Measurements from ENCODE around the gene ANKRD40CL. TPM values are rescaled to one million over a fixed set of nuclear protein-coding genes. Genes with fewer than 3 reads are reported as not detected.
"Not testable (repeated sequence)": the region's sequence is repeated elsewhere in the genome, so short reads cannot be mapped to it uniquely, and the experiment has no call there.

The ANKRD40CL gene
- total RNA-seq: not detected

- Mint-ChIP-seq H3K9me3 (no peaks in the 10 kb centered on the region), H3K27ac (no peak within 1 kb of the TSS), H3K36me3 (no peaks in the 10 kb centered on the region), H3K4me3 (no peak within 1 kb of the TSS), H3K27me3 (peaks cover 14% of the 10 kb centered on the region), H3K4me1 (ENCODE audit: low read depth) (peaks cover 2% of the 10 kb centered on the region)
- no peak for DNase-seq
- ChIA-PET CTCF (interaction anchor here (0.9 to 1.4 kb wide), 2 partner anchors 12 to 15 kb away, joined by 3 to 4 read pairs; no protein-coding TSS in a partner anchor), POLR2A (no interaction called here)
- intact Hi-C loops (cut with micrococcal nuclease): no loop called here
Measured at GRCh38 chr17:50767446-50767845, at the start of gene ANKRD40CL. TSS of gene ANKRD40CL (minus strand) at chr17:50767518. CDS start at chr17:50766913, 605 bp downstream.

DNA sequence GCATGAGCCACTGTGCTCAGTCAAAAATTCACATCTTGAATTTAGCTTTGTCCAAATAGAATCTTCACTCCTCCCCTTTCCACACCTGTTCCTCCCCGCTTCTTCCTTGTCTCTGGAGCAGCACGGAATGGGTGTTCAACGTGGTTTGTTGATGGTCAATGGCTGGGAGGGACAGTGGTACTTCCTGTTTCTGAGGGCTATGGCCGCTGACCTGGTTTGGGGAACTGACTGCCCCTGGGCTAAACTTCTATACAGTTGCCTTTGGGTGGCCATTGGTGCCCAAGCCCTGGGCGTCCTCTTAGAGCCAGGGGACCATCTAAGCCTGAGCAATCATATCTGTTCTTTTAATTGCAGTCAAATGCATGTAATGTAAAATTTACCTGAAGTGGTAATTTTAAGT is 49.0 kb upstream of the ANKRD40CL start:
- H3K27me3 Mint-ChIP-seq: peaks cover 11% of the 10 kb centered on the region
- intact Hi-C loops (cut with micrococcal nuclease): no loop called here
- peaks cover 2% of the 10 kb centered on the region for H3K4me1 Mint-ChIP-seq (ENCODE audit: low read depth)
- CTCF ChIA-PET: interaction anchor here (0.7 to 3.2 kb wide), 17 partner anchors 10 to 159 kb away, joined by 3 to 11 read pairs (median 4); partner anchors contain the start of gene WFIKKN2
- H3K36me3 Mint-ChIP-seq: no peaks in the 10 kb centered on the region
- no peak overlapping the region for H3K4me3 Mint-ChIP-seq
- no peak overlapping the region for H3K27ac Mint-ChIP-seq
- H3K9me3 Mint-ChIP-seq: no peaks in the 10 kb centered on the region
- no peak for DNase-seq
- POLR2A ChIA-PET: interaction anchor here (0.6 kb wide), 1 partner anchor 111 kb away, joined by 3 read pairs; no protein-coding TSS in a partner anchor

DNA sequence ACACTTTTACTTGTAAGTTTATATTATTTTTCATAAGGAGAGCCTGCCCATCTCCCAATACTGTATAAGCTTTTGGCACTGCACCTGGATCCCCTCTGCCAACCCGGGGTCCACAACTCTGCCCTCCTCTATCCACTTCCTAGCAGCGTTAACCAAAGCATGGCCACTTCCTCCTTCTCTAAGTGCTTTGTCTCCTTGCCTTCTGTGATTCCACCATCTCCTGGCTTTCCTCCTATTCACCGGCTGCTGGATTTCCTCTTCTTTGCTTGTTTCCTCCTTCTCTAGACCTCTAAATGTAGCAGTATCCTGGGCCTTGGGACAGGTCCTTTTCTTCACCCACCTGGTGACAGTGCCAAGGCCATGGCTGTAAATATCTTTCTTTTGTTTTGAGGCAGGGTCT is 48.1 kb upstream of the ANKRD40CL start:
- Mint-ChIP-seq H3K9me3 (no peaks in the 10 kb centered on the region), H3K27me3 (peaks cover 11% of the 10 kb centered on the region), H3K4me1 (ENCODE audit: low read depth) (peaks cover 2% of the 10 kb centered on the region), H3K4me3 (no peak overlapping the region), H3K27ac (no peak overlapping the region), H3K36me3 (no peaks in the 10 kb centered on the region)
- ChIA-PET POLR2A (interaction anchor here (0.6 kb wide), 1 partner anchor 294 kb away, joined by 4 read pairs; no protein-coding TSS in a partner anchor), CTCF (interaction anchor here (3.2 kb wide), 1 partner anchor 28 kb away, joined by 11 read pairs; no protein-coding TSS in a partner anchor)
- intact Hi-C loops (cut with micrococcal nuclease): no loop called here
- DNase-seq: no peak

DNA sequence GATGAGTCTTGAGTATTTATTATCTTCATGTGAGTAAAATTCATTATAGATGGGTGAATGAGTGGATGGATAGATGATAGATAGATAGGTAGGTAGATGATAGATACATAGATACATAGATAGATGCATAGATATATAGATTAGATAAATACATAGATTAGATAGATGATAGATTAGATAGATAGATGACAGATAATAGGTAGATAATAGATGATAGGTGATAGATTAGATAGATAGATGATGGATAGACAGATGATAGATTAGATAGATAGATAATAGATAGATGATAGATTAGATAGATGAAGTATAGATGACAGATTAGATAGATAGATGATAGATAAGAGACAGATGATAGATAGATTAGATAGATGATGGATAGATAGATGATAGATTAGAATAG is 46.3 kb upstream of the ANKRD40CL start:
- Mint-ChIP-seq H3K27me3 (peaks cover 11% of the 10 kb centered on the region), H3K27ac (no peak overlapping the region), H3K9me3 (no peaks in the 10 kb centered on the region), H3K36me3 (no peaks in the 10 kb centered on the region), H3K4me1 (ENCODE audit: low read depth) (peaks cover 2% of the 10 kb centered on the region), H3K4me3 (no peak overlapping the region)
- no peak for DNase-seq
- CTCF ChIA-PET: no interaction called here
- POLR2A ChIA-PET: no interaction called here
- intact Hi-C loops (cut with micrococcal nuclease): no loop called here

DNA sequence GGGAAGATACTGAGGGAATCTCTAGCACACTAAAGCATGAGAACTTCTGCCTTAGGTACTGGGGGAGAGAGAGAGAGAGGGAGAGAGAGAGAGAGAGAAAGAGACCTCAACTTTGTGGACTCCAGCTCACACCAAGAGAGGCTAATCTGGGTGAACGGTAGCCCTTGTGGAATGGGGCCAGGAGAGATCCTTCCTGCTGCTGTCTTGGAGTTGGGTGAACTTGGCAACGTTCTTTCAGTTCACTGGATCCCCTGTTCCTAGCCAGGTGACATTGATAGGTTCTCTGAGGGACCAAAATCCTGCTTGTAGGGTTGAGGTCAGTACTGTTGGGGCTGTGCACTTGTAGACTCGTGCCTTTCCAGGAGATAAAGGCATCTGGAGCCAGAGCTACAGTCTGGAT is 41.6 kb upstream of the ANKRD40CL start:
- DNase-seq: no peak
- H3K27ac Mint-ChIP-seq: no peak overlapping the region
- no peaks in the 10 kb centered on the region for H3K36me3 Mint-ChIP-seq
- no peaks in the 10 kb centered on the region for H3K27me3 Mint-ChIP-seq
- POLR2A ChIA-PET: no interaction called here
- no peaks in the 10 kb centered on the region for H3K9me3 Mint-ChIP-seq
- intact Hi-C loops (cut with micrococcal nuclease): no loop called here
- H3K4me1 Mint-ChIP-seq (ENCODE audit: low read depth): no peaks in the 10 kb centered on the region
- H3K4me3 Mint-ChIP-seq: no peak overlapping the region
- CTCF ChIA-PET: interaction anchor here (1.2 to 1.4 kb wide), 2 partner anchors 9 to 25 kb away, joined by 4 read pairs; no protein-coding TSS in a partner anchor

GRCh38 chr17:50808413-50808812 is 41.1 kb upstream of the ANKRD40CL start:
- H3K27me3 Mint-ChIP-seq: no peaks in the 10 kb centered on the region
- H3K36me3 Mint-ChIP-seq: no peaks in the 10 kb centered on the region
- H3K9me3 Mint-ChIP-seq: no peaks in the 10 kb centered on the region
- ChIA-PET CTCF (interaction anchor here (1.2 to 1.4 kb wide), 2 partner anchors 9 to 24 kb away, joined by 4 read pairs; no protein-coding TSS in a partner anchor), POLR2A (no interaction called here)
- no peak overlapping the region for H3K27ac Mint-ChIP-seq
- no peak for DNase-seq
- H3K4me1 Mint-ChIP-seq (ENCODE audit: low read depth): no peaks in the 10 kb centered on the region
- H3K4me3 Mint-ChIP-seq: no peak overlapping the region
- intact Hi-C loops (cut with micrococcal nuclease): no loop called here

GRCh38 chr17:50807675-50808074 is 40.4 kb upstream of the ANKRD40CL start:
- ChIA-PET CTCF (interaction anchor here (0.8 kb wide), 1 partner anchor 11 kb away, joined by 3 read pairs; no protein-coding TSS in a partner anchor), POLR2A (no interaction called here)
- Mint-ChIP-seq H3K27ac (no peak overlapping the region), H3K4me3 (no peak overlapping the region), H3K9me3 (no peaks in the 10 kb centered on the region), H3K27me3 (no peaks in the 10 kb centered on the region), H3K36me3 (no peaks in the 10 kb centered on the region), H3K4me1 (ENCODE audit: low read depth) (no peaks in the 10 kb centered on the region)
- intact Hi-C loops (cut with micrococcal nuclease): no loop called here
- no peak for DNase-seq

DNA sequence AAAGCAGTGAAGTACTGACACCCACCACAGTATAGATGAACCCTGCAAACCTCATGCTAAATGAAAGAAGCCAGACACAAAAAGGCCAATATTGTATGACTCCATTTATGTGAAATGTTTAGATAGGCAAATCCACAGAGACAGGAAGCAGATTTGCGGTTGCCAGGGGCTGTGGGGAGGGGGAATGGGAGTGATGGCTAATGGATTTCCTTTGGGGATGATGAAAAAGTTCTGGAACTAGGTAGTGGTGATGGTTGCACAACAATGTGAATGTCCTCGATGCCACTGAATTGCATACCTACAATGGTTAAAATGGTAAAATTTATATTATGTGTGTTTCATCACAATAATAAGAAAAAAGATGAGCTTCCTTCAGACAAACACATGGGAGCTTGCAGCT is 39.7 kb upstream of the ANKRD40CL start:
- Mint-ChIP-seq H3K4me3 (no peak overlapping the region), H3K36me3 (no peaks in the 10 kb centered on the region), H3K27me3 (no peaks in the 10 kb centered on the region), H3K4me1 (ENCODE audit: low read depth) (no peaks in the 10 kb centered on the region), H3K27ac (no peak overlapping the region), H3K9me3 (no peaks in the 10 kb centered on the region)
- intact Hi-C loops (cut with micrococcal nuclease): no loop called here
- ChIA-PET CTCF (interaction anchor here (0.8 to 1.1 kb wide), 2 partner anchors 11 to 42 kb away, joined by 3 to 4 read pairs; no protein-coding TSS in a partner anchor), POLR2A (no interaction called here)
- DNase-seq: no peak

- Mint-ChIP-seq H3K9me3 (no peaks in the 10 kb centered on the region), H3K27ac (no peak overlapping the region), H3K27me3 (no peaks in the 10 kb centered on the region), H3K4me1 (ENCODE audit: low read depth) (no peaks in the 10 kb centered on the region), H3K36me3 (no peaks in the 10 kb centered on the region), H3K4me3 (no peak overlapping the region)
- intact Hi-C loops (cut with micrococcal nuclease): no loop called here
- POLR2A ChIA-PET: no interaction called here
- CTCF ChIA-PET: interaction anchor here (0.9 to 1.1 kb wide), 2 partner anchors 23 to 42 kb away, joined by 4 read pairs; no protein-coding TSS in a partner anchor
- DNase-seq: no peak
Measured at GRCh38 chr17:50806141-50806643, 38.9 kb upstream of the ANKRD40CL start.

DNA sequence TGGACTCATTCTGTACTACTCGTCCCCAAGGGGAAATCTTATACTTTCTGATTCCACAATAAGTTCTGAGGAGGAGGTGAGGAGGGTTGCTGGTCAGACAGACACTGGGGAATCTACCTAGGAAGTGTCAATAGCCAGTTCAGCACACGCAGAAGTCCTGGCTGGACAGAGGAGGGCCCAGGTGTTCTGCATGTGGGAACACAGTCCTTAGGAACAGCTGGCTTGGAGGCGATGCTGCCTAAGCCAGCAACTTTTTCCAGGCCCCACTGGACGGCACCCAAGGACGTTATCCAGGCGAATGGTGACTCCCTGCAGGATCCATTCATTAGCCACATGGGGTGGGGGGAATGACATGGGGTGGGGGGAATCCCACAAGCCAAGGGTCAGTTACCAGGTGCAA is 38.2 kb upstream of the ANKRD40CL start:
- no peaks in the 10 kb centered on the region for H3K36me3 Mint-ChIP-seq
- H3K4me3 Mint-ChIP-seq: no peak overlapping the region
- DNase-seq: no peak
- CTCF ChIA-PET: interaction anchor here (0.9 kb wide), 1 partner anchor 22 kb away, joined by 4 read pairs; no protein-coding TSS in a partner anchor
- H3K27ac Mint-ChIP-seq: no peak overlapping the region
- H3K27me3 Mint-ChIP-seq: no peaks in the 10 kb centered on the region
- H3K4me1 Mint-ChIP-seq (ENCODE audit: low read depth): no peaks in the 10 kb centered on the region
- H3K9me3 Mint-ChIP-seq: no peaks in the 10 kb centered on the region
- intact Hi-C loops (cut with micrococcal nuclease): no loop called here
- POLR2A ChIA-PET: no interaction called here

GRCh38 chr17:50804749-50805475 is 37.6 kb upstream of the ANKRD40CL start:
- DNase-seq; H3K4me1 Mint-ChIP-seq (ENCODE audit: low read depth); POLR2A ChIA-PET; CTCF ChIA-PET; H3K36me3 Mint-ChIP-seq; intact Hi-C loops (cut with micrococcal nuclease); H3K27me3 Mint-ChIP-seq; H3K27ac Mint-ChIP-seq; H3K4me3 Mint-ChIP-seq; H3K9me3 Mint-ChIP-seq: not testable (repeated sequence)

DNA sequence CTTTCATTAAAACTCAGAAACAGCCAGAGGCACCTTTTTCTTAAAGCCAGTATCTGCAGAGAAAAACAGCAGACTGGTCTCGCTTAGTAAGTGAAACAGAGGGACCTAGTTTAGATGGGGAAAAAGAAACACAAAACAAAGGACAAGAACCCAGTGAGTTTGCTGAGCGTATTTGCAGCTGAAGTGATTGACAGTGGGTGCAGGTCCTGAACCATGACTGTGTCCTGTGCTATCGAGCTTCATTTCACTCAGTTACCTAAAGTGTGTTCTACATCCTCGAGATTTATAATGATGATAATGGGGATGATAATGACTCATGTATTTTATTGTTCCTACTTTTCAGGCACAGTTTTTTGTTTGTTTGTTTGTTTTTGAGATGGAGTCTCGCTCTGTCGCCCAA is 36.4 kb upstream of the ANKRD40CL start:
- Mint-ChIP-seq H3K27me3 (no peaks in the 10 kb centered on the region), H3K27ac (no peak overlapping the region), H3K4me1 (ENCODE audit: low read depth) (no peaks in the 10 kb centered on the region), H3K9me3 (no peaks in the 10 kb centered on the region), H3K4me3 (no peak overlapping the region), H3K36me3 (no peaks in the 10 kb centered on the region)
- DNase-seq: no peak
- ChIA-PET CTCF (interaction anchor here (1.6 kb wide), 1 partner anchor 20 kb away, joined by 8 read pairs; no protein-coding TSS in a partner anchor), POLR2A (no interaction called here)
- intact Hi-C loops (cut with micrococcal nuclease): no loop called here
